KMS-11 (cell line): Measurements from ENCODE around the gene IFITM1.
"Not testable (repeated sequence)": the region's sequence is repeated elsewhere in the genome, so short reads cannot be mapped to it uniquely, and the experiment has no call there.

Experiments
- H2AFZ ChIP-seq: fragments of 200-600 bp; sonication (generic); 2 replicates; pipeline ENCODE4 v1.6.1; 2016; ENCODE audit warnings: antibody characterized with exemption, mixed run types, low read depth
- H3K27ac ChIP-seq: fragments of 200-600 bp; sonication (generic); 2 replicates; pipeline ENCODE4 v1.6.1; 2016; ENCODE audit warnings: mild to moderate bottlenecking, mixed run types
- H3K27me3 ChIP-seq: fragments of 200-600 bp; sonication (generic); 2 replicates; pipeline ENCODE4 v1.6.1; 2017; ENCODE audit warnings: mild to moderate bottlenecking, low read depth, mixed run types, moderate library complexity; ENCODE audit not compliant: insufficient read depth
- H3K36me3 ChIP-seq: fragments of 200-600 bp; sonication (generic); 2 replicates; pipeline ENCODE4 v1.6.1; 2017; ENCODE audit warnings: mild to moderate bottlenecking, mixed run types; ENCODE audit not compliant: insufficient read depth
- H3K4me1 ChIP-seq: fragments of 200-600 bp; sonication (generic); 2 replicates; pipeline ENCODE4 v1.6.1; 2016; ENCODE audit warnings: mild to moderate bottlenecking, low read depth, mixed run types; ENCODE audit not compliant: poor library complexity, severe bottlenecking
- H3K4me2 ChIP-seq: fragments of 200-600 bp; sonication (generic); 2 replicates; pipeline ENCODE4 v1.7.0; 2016; ENCODE audit warnings: mild to moderate bottlenecking, mixed run types
- H3K4me3 ChIP-seq: fragments of 200-600 bp; sonication (generic); IDR thresholded peaks from 2 replicates; pipeline ENCODE4 v1.6.1; 2017; ENCODE audit warnings: low read depth, low read length, mixed read lengths; ENCODE audit not compliant: insufficient read depth
- H3K79me2 ChIP-seq: fragments of 200-600 bp; sonication (generic); 2 replicates; pipeline ENCODE4 v1.6.1; 2016; ENCODE audit warnings: low read depth, mixed run types; ENCODE audit not compliant: insufficient read depth
- H3K9ac ChIP-seq: fragments of 200-600 bp; sonication (generic); 2 replicates; pipeline ENCODE4 v1.6.1; 2016; ENCODE audit warnings: mild to moderate bottlenecking, mixed run types
- H4K20me1 ChIP-seq: fragments of 200-600 bp; sonication (generic); 2 replicates; pipeline ENCODE4 v1.6.1; 2016; ENCODE audit warnings: mild to moderate bottlenecking, mixed run types; ENCODE audit not compliant: insufficient read depth
- CTCF ChIP-seq: fragments of 200-600 bp; sonication (generic); conservative IDR thresholded peaks from 2 replicates; pipeline ENCODE4 v1.6.1; 2017; ENCODE audit warnings: low read depth, mild to moderate bottlenecking, antibody characterized with exemption, low read length, moderate library complexity, mixed read lengths

IFITM1 gene

GRCh38 chr11:319121-319887 lies 5.5 kb downstream of the IFITM1 start:
- not testable (repeated sequence) for H3K4me2 ChIP-seq, H3K4me1 ChIP-seq, H3K36me3 ChIP-seq, H4K20me1 ChIP-seq, H3K9ac ChIP-seq, H3K4me3 ChIP-seq, H2AFZ ChIP-seq, H3K27ac ChIP-seq, H3K79me2 ChIP-seq
- peaks cover 43% of the 10 kb centered on the region for H3K27me3 ChIP-seq

GRCh38 chr11:319888-320273 lies 6.0 kb downstream of the IFITM1 start:
- peaks cover 43% of the 10 kb centered on the region for H3K27me3 ChIP-seq
- H3K4me2 ChIP-seq, H3K36me3 ChIP-seq, H3K4me3 ChIP-seq, H4K20me1 ChIP-seq, H3K79me2 ChIP-seq, H2AFZ ChIP-seq, H3K27ac ChIP-seq, H3K9ac ChIP-seq, H3K4me1 ChIP-seq: not testable (repeated sequence)

DNA sequence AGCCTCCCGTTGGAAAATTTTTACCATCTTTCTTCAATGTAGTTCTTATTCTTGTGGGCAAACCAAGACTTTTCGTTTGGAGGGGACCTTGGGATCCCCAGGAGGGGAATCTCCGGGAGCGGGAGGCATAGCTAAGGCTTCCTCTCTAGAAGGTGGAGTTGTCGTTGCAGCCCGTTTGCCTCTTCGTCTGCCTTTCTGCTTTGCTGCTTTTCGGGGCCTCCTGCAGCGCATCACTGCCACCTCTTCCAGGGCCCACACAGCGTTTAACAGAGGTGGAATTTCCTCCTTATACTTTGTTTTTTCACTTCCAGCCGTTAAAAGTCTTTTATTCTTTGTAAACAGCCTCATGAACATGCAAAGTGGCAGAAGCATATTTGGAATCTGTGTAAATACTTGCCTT lies 10.3 kb downstream of the IFITM1 start:
- no peak overlapping the region for H3K4me2 ChIP-seq
- no peak overlapping the region for H3K27ac ChIP-seq
- H3K27me3 ChIP-seq = peaks cover 47% of the 10 kb centered on the region
- H3K4me3 ChIP-seq = no peak overlapping the region
- H3K79me2 ChIP-seq = no peaks in the 10 kb centered on the region
- H2AFZ ChIP-seq = no peak overlapping the region
- no peak overlapping the region for H3K9ac ChIP-seq
- H3K36me3 ChIP-seq = no peaks in the 10 kb centered on the region
- no peak for TF ChIP-seq CTCF
- peaks cover 11% of the 10 kb centered on the region for H3K4me1 ChIP-seq
- no peaks in the 10 kb centered on the region for H4K20me1 ChIP-seq

DNA sequence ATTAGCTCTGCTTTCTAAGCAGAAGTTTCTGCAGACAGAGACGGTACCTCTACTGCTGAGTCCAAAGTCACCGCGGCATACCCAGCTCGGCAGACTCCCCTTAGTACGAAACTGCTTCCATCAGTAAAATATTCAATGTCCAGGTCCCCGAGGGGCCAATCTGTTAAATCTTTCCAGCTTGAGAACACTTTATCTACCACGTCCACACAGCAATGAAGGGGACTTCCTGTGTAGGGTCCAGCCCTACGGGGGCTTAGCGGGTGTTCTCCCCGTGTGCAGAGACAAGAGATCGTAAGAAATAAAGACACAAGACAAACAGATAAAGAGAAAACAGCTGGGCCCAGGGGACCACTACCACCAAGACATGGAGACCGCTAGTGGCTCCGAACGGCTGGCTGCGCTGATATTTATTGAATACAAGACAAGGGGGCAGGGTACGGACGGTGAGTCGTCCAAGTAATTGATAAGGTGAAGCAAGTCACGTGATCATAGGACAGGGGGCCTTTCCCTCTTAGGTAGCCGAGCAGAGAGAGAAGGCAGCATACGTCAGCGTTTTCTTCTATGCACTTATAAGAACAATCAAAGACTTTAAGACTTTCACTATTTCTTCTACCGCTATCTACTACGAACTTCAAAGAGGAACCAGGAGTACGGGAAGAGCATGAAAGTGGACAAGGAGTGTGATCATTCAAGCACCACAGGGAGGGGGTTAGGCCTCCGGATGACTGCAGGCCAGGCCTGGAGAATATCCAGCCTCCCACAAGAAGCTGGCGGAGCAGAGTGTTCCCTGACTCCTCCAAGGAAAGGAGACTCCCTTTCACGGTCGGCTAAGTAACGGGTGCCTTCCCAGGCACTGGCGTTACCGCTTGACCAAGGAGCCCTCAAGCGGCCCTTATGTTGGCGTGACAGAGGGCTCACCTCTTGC lies 11.0 kb downstream of the IFITM1 start:
- not testable (repeated sequence) for H3K4me3 ChIP-seq, H3K4me2 ChIP-seq, H3K9ac ChIP-seq, H4K20me1 ChIP-seq, H2AFZ ChIP-seq, H3K27ac ChIP-seq, H3K79me2 ChIP-seq, H3K36me3 ChIP-seq
- Histone ChIP-seq H3K4me1 (peaks cover 16% of the 10 kb centered on the region), H3K27me3 (peaks cover 50% of the 10 kb centered on the region)

- Histone ChIP-seq H4K20me1 (no peaks in the 10 kb centered on the region), H3K9ac (no peak overlapping the region), H3K4me1 (peaks cover 27% of the 10 kb centered on the region), H3K27me3 (peaks cover 54% of the 10 kb centered on the region), H3K4me3 (no peak overlapping the region), H3K36me3 (no peaks in the 10 kb centered on the region), H3K27ac (no peak overlapping the region), H3K79me2 (no peaks in the 10 kb centered on the region), H3K4me2 (no peak overlapping the region), H2AFZ (no peak overlapping the region)
- no peak for TF ChIP-seq CTCF
Observed at GRCh38 chr11:325796-326591, 12.2 kb downstream of the IFITM1 start.
